Occipital lobe (tissue), 3 donors: ENCODE data around the gene UBE2C. TPM values are rescaled to one million over a fixed set of nuclear protein-coding genes. Genes with fewer than 3 reads are reported as not detected.

Experiments
- DNase-seq: peaks from one replicate; lab custom pipeline; 2025; lab: John Stamatoyannopoulos, UW
- small RNA-seq: library from RNA; depleted of rRNA; stranded (forward); fragments of <200 nt; gene quantifications from one replicate; pipeline ENCODE3, GENCODE V24; 2014
- total RNA-seq: library from RNA; depleted of rRNA; stranded (reverse); fragments of >200 nt; gene quantifications from one replicate; pipeline ENCODE4 v1.2.3, GENCODE V29; 2014

UBE2C gene
- total RNA-seq, 1 donor from 2014 or later, result 6.9 TPM

- DNase-seq, result no peak
Measured at GRCh38 chr20:45859916-45860315, 47.5 kb downstream of the UBE2C start.

GRCh38 chr20:45860560-45861220 is 48.2 kb downstream of the UBE2C start:
- no peak for DNase-seq

GRCh38 chr20:45861221-45862075 is 49.0 kb downstream of the UBE2C start:
- DNase-seq, result no peak

- no peak for DNase-seq
Measured at GRCh38 chr20:45863543-45864470, 51.4 kb downstream of the UBE2C start.

DNA sequence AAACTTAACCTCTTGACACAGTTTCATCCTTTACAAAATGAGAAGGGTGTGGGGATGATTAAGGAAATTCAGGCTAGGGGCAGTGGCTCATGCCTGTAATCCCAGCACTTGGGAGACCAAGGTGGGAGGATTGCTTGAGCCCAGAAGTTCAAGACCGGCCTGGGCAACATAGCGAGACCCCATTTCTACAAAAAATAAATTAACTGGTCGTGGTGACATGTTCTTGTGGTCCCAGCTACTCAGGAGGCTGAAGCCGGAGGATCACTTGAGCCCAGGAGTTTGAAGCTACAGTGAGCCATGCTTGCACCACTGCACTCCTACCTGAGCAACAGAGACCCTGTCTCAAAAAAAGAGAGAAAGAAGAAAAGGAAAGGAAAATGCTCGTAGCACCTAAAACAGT is 54.0 kb downstream of the UBE2C start:
- no peak for DNase-seq

Small RNA genes within 50 kb of the gene (small RNA-seq; reads per million reads assigned to genes)
- gene RNU6ATAC38P, result not detected

Other genes with a start within 250 kb of the UBE2C start
- not detected for gene WFDC8, start 233.4 kb upstream of the UBE2C start, total RNA-seq
- not detected for gene WFDC10A, start 182.9 kb upstream of the UBE2C start, total RNA-seq
- not detected for gene WFDC9, start 181.4 kb upstream of the UBE2C start, total RNA-seq
- gene WFDC11, start 142.4 kb upstream of the UBE2C start, total RNA-seq, result not detected
- gene WFDC13, start 110.6 kb upstream of the UBE2C start, total RNA-seq, result not detected
- not detected for gene WFDC10B, start 107.6 kb upstream of the UBE2C start, total RNA-seq
- gene SPINT4, start 90.3 kb upstream of the UBE2C start, total RNA-seq, result not detected
- gene WFDC3, start 20.8 kb upstream of the UBE2C start, total RNA-seq, result not detected
- gene DNTTIP1, start 20.7 kb upstream of the UBE2C start, total RNA-seq, result 9.2 TPM
- 1.2 TPM for gene TNNC2, start 14.7 kb downstream of the UBE2C start, total RNA-seq
- 22.8 TPM for gene SNX21, start 21.2 kb downstream of the UBE2C start, total RNA-seq
- 21.5 TPM for gene ACOT8, start 44.7 kb downstream of the UBE2C start, total RNA-seq
- gene ZSWIM3, start 45.0 kb downstream of the UBE2C start, total RNA-seq, result 13.9 TPM
- 5.5 TPM for gene ZSWIM1, start 68.6 kb downstream of the UBE2C start, total RNA-seq
- gene SPATA25, start 75.0 kb downstream of the UBE2C start, total RNA-seq, result 1.7 TPM
- gene NEURL2, start 78.6 kb downstream of the UBE2C start, total RNA-seq, result 2.8 TPM
- 15.8 TPM for gene CTSA, start 78.7 kb downstream of the UBE2C start, total RNA-seq
- gene PLTP, start 99.5 kb downstream of the UBE2C start, total RNA-seq, result 19.0 TPM
- gene PCIF1, start 122.0 kb downstream of the UBE2C start, total RNA-seq, result 14.5 TPM
- gene ZNF335, start 159.6 kb downstream of the UBE2C start, total RNA-seq, result 13.9 TPM
- not detected for gene MMP9, start 196.3 kb downstream of the UBE2C start, total RNA-seq
- 19.2 TPM for gene SLC12A5, start 216.6 kb downstream of the UBE2C start, total RNA-seq